Measurements from ENCODE around the gene PLCL2.
"Not testable (repeated sequence)": the region's sequence is repeated elsewhere in the genome, so short reads cannot be mapped to it uniquely, and the experiment has no call there.

Gene PLCL2

DNA sequence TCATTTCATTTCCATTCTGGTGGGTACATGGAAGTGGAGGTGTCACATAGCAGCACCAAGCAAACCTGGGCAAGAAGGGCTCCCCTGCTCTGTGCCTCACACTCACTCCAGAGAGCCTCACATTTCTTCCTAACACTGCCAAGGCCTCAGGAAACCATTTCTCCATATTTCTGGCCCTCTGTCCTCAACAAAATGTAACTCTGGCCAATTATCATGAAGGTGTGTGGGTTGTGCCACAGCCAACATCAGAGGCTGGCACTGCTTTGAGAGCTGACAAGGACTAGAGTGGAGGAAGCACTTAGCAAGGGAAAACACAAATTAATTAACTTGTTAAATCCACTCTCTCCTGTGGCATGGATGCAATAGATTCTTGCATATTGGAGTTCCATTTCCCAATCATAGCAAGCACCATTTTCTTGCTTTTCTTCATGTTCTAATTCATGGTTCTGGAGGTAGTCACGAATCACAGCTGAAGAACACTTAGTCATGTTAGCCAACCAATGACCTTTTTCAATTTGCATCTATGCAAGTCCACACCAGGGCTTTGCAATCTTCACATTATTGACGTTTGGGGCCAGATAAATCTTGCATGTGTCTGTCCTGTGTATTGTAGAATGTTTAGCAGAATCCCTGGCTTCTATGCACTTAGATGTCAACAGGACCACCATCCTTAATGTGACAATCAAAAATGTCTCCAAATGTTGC, 241.1 kb downstream of the PLCL2 start:
- no peak for DNase-seq (ENCODE audit: low read depth)

DNA sequence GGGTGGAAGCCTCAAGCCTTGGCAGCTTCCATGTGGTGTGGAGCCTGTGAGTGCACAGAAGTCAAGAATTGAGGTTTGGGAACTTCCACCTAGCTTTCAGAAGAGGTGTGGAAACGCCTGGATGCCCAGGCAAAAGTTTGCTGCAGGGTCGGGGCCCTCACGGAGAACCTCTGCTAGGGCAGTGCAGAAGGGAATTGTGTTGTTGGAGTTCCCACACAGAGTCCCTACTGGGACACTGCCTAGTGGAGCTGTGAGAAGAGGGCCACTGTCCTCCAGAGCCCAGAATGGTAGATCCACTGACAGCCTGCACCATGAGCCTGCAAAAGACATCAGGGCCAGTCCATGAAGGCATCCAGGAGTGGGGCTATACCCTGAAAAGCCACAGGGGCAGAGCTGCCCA, 243.9 kb downstream of the PLCL2 start:
- DNase-seq (ENCODE audit: low read depth): not testable (repeated sequence)

DNA sequence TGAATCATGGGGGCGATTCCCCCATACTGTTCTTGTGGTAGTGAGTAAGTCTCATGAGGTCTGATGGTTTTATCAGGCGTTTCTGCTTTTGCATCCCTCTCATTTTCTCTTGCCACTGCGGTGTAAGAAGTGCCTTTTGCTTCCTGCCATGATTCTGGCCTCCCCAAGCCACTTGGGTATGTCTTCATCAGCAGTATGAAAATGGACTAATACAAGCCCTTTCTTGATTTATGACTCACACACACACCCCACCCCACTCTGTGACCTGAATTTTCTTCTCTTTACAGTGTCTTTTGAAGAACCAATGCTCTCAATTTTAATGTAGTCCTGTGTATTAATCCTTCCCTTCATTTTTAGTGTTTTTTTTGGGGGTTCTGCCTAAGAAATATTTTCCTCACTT, 244.8 kb downstream of the PLCL2 start:
- DNase-seq (ENCODE audit: low read depth): no peak

DNA sequence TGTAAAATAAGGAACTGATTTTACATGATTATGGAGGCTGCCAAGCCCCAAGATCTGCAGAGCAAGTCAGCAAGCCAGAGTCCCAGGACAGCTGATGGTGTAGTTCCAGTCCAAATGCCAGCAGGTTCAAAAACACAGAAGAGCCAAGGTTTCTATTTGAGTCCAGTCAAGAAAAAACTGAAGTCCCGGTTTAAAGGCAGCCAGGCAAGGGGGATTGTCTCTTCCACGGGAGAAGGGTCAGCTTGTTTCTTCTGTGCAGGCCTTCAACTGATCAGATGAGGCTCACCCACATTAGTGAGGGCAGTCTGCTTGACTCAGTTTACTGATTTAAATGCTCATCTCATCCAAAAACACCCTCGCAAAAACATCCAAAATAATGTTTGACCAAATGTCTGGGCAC, 246.2 kb downstream of the PLCL2 start:
- DNase-seq (ENCODE audit: low read depth): no peak

DNA sequence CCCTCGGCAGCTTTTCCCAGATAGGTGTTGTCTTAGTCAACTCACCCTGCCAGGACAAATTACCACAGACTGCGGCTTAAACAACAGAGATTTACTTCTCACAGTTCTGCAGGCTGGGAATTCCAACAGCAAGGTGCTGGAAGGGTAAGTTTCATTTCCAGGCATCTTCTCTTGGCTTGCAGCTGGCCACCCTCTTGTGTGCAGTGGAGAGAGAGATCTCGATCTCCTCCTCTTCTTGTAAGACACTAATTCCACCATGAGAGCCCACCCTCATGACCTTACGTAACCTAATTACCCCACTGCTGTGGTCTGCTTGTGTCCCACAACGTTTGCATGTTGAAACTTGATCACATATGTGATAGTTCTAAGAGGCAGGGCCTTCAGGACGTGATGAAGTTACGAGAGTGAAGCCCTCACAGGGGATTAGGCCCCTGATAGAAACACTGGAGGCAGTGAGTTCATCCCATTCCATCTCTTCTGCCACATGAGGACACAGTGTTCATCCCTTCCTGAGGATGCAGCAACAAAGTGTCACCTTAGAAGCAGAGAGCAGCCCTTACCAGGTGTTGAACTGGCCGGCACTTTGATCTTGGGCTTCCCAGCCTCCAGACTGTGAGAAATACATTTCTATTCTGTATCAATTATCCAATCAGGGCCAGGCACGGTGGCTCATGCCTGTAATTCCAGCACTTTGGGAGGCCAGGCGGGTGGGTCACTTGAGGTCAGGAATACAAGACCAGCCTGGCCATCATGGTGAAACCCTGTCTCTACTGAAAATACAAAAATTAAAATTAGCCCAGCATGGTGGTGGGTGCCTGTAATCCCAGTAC, 247.7 kb downstream of the PLCL2 start:
- DNase-seq (ENCODE audit: low read depth): no peak

DNA sequence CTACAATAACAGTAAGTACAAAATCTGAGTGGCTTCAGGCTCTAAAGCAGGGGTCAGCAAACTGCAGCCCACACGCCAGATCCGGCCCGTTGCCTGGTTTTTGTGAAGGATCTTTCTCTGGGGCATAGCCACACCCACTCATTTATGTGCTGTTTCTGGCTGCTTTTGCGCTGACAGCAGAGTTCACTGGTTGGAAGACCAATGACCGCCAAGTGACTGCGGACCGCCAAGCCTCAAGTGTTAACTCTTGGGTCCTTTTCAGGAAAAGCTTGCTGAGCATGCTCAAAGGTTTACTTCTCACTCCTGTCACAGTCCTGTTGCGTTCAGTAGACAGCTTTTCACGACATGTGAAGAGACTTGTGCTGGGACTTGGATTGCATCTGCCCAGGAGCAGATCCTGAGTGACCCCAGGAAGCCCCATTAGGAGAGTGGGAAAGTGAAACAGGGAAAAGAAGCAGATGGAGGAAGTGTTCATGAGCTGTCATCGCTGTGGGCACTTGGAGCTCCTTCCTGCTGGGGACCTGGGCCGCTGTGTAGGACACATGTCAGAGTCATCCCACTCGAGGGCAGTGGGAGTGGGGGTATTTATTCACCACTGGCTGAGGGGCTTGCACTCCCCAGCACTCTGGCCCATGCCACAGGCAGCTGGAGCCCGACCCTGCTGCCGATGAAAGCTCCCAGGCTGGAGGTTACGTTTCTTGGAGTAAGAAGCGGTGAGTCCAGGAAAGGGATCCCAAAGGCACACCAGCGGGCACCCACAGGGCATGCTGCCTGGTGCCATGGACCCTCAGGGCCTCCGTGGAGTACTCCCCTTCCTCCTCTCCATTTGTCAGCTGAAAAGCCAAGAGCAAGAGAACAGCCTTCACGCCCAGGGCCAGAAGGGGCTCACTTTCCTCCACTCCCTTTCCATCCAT, 249.1 kb downstream of the PLCL2 start:
- no peak for DNase-seq (ENCODE audit: low read depth)

DNA sequence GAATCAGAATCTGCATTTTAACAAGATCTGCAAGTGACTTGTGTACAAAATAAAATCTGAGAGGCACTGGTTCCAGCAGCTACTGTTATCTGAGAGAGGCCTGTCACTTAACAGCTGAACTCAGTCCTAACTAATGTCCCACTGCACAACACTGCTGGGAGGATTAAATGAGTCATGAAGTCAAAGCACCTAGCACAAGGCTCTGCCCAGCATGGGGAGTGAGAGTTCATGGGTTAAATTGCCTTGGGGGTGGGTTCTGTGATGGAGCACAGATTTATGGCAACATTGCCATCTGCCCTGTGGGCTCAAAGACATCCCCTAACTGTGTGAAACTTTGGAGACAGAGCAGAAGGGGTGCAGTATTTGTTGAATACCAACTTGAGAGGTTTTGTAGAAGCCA, 250.9 kb downstream of the PLCL2 start:
- no peak for DNase-seq (ENCODE audit: low read depth)

DNA sequence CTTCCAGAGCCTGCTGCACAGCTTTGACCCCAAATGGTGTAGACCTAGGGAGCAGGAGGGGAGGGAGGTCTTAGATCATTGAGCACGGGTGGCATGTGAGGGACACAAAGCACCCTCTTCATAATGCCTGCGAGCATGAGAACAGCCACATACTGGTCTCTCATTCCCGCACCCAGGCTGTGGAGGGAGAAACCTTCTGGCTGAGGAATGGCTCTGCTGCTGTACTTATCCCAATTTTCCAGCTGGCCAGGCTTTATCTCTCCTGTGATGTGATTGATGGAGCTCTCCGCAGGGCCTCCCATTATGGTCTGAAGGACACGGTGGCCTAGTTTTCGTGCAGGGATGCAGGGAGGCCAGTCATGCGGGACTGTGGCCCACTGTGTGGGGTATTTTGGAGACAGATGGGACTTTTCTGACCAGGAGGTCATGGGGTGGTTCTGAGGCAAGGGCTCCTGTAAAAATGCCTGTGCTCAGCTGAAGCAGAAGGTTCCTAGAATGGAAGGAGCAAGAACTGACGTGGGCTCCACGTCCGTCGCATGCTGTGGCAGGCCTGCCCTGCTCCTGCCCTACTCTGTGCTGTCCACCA, 251.5 kb downstream of the PLCL2 start:
- DNase-seq (ENCODE audit: low read depth): no peak

DNA sequence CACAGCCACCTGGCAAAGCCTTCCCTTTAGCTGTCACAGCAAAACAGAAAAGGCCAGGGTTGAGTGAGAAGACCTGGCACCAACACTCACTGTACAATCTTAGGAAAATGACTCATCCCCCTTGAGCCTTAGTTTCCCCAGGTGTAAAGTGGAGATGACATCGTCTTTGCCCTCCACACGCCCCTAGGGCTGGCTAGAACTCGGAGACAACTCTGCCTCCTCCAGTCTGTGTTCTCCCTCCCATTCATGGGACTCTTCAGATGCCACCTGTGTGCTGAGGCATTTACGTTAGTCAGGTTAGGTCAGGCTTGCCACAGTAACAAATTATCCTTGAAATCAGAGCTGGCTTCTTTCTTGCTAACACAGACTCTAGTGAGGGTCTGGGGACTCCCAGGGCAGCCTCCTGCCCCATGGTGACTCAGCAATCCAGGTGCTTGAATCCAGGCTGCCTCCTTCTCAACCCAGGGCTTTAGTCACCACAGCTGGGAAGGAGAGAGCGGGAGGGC, 252.6 kb downstream of the PLCL2 start:
- no peak for DNase-seq (ENCODE audit: low read depth)

DNA sequence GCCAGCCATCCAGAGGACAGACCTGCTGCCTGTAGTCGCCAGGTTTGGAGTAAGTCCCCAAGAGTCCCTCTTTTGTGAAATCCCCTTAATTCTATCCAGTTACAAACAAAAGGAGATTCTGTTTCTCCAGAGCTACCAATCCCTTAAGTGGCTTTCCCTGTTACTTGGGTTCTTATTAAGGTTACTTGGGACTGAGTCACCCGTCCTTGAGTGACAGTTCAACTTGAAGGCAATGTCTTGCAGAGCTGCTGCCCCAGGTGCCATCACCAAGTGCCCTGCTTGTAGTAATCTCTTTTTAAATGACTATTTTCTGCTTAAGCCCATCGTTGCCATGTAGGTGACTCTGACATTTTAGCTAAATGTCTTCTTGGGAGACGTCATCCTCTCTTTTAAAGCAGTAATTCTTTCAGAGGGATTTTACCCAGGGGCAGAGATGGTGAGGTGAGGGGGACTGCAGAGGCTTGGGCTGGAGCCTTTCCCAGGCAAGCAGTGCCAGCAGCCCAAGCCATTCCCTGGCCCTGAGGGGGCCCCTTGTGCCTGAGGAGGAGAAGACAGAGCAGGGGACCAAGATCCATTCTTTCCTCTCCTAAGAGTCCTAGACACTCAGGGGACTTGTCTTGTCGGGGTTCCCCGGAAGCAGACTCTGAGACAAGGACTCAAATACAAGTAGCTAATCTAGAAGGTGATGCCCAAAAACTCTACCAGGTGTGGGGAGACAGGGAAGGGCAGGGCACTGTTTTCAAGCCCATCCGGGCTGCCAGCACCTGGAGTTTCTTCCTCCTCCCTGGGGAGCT, 253.7 kb downstream of the PLCL2 start:
- no peak for DNase-seq (ENCODE audit: low read depth)

Measured in GM04504 (cell line).